ENCODE data around the gene SVOP.

The SVOP gene

GRCh38 chr12:108884116-108885012, 136.5 kb downstream of the SVOP start:
- TF ChIP-seq TAF1 (IDR thresholded peaks at IDR 0.05; ENCODE audit: low read depth), result no peak
- TF ChIP-seq RAD21 (IDR thresholded peaks at IDR 0.05; ENCODE audit: low read depth), result peak; percentile 71

GRCh38 chr12:108881953-108882352, 138.9 kb downstream of the SVOP start:
- TF ChIP-seq CEBPB (IDR thresholded peaks at IDR 0.05), result no peak
- no peak for TF ChIP-seq YY1 (IDR thresholded peaks at IDR 0.05; ENCODE audit: low read depth)
- TF ChIP-seq MAX (IDR thresholded peaks at IDR 0.05), result no peak
- TF ChIP-seq ZBTB7A (IDR thresholded peaks at IDR 0.05; ENCODE audit: low read depth), result no peak
- no peak for TF ChIP-seq RAD21 (IDR thresholded peaks at IDR 0.05; ENCODE audit: low read depth)
- TF ChIP-seq TEAD4 (IDR thresholded peaks at IDR 0.05), result no peak
- TF ChIP-seq REST (IDR thresholded peaks at IDR 0.05; ENCODE audit: low read depth), result no peak
- no peak for TF ChIP-seq USF1 (IDR thresholded peaks at IDR 0.05)
- no peak for TF ChIP-seq TAF1 (IDR thresholded peaks at IDR 0.05; ENCODE audit: low read depth)
- TF ChIP-seq NFIC (IDR thresholded peaks at IDR 0.05), result no peak
- no peak for TF ChIP-seq FOXM1 (IDR thresholded peaks at IDR 0.05; ENCODE audit: borderline replicate concordance, low read depth)
- no peak for TF ChIP-seq CREB1 (IDR thresholded peaks at IDR 0.05; ENCODE audit: low read depth)

- TF ChIP-seq ZBTB7A (IDR thresholded peaks at IDR 0.05; ENCODE audit: low read depth), result no peak
- no peak for TF ChIP-seq TEAD4 (IDR thresholded peaks at IDR 0.05)
- no peak for TF ChIP-seq CEBPB (IDR thresholded peaks at IDR 0.05)
- TF ChIP-seq TCF12 (IDR thresholded peaks at IDR 0.05; ENCODE audit: low read depth), result no peak
- no peak for TF ChIP-seq FOXM1 (IDR thresholded peaks at IDR 0.05; ENCODE audit: borderline replicate concordance, low read depth)
- no peak for TF ChIP-seq TAF1 (IDR thresholded peaks at IDR 0.05; ENCODE audit: low read depth)
- TF ChIP-seq USF1 (IDR thresholded peaks at IDR 0.05), result no peak
- TF ChIP-seq RAD21 (IDR thresholded peaks at IDR 0.05; ENCODE audit: low read depth), result no peak
- TF ChIP-seq EGR1 (IDR thresholded peaks at IDR 0.05), result no peak
- no peak for TF ChIP-seq EP300 (IDR thresholded peaks at IDR 0.05; ENCODE audit: borderline replicate concordance)
- no peak for TF ChIP-seq REST (IDR thresholded peaks at IDR 0.05; ENCODE audit: low read depth)
- TF ChIP-seq CREB1 (IDR thresholded peaks at IDR 0.05; ENCODE audit: low read depth), result no peak
- TF ChIP-seq YY1 (IDR thresholded peaks at IDR 0.05; ENCODE audit: low read depth), result no peak
- TF ChIP-seq NFIC (IDR thresholded peaks at IDR 0.05), result no peak
- no peak for TF ChIP-seq MAX (IDR thresholded peaks at IDR 0.05)
Observed at GRCh38 chr12:108879615-108880254, 141.1 kb downstream of the SVOP start, which contains the start of gene DAO. Gene DAO (plus strand): TSS chr12:108880092. CDS start chr12:108885007, 4,915 bp downstream.

- TF ChIP-seq REST (IDR thresholded peaks at IDR 0.05; ENCODE audit: low read depth) (no peak), NFIC (IDR thresholded peaks at IDR 0.05) (no peak), TEAD4 (IDR thresholded peaks at IDR 0.05) (no peak), RAD21 (IDR thresholded peaks at IDR 0.05; ENCODE audit: low read depth) (no peak), YY1 (IDR thresholded peaks at IDR 0.05; ENCODE audit: low read depth) (no peak), ZBTB7A (IDR thresholded peaks at IDR 0.05; ENCODE audit: low read depth) (no peak), CEBPB (IDR thresholded peaks at IDR 0.05) (no peak), FOXM1 (IDR thresholded peaks at IDR 0.05; ENCODE audit: borderline replicate concordance, low read depth) (no peak), CREB1 (IDR thresholded peaks at IDR 0.05; ENCODE audit: low read depth) (no peak), MAX (IDR thresholded peaks at IDR 0.05) (no peak), EGR1 (IDR thresholded peaks at IDR 0.05) (no peak), EP300 (IDR thresholded peaks at IDR 0.05; ENCODE audit: borderline replicate concordance) (no peak)
Observed at GRCh38 chr12:108876550-108876949, 144.3 kb downstream of the SVOP start.

All from Ishikawa (cell line).